Fibroblast of mammary gland (primary cell): Measurements from ENCODE around the gene LRCH2.

ENCODE experiments used
- DNase-seq: peaks from one replicate; pipeline ENCODE4 v3.0.0-alpha.2; 2010; ENCODE audit warnings: low read depth
- H3K4me3 ChIP-seq: 2 replicates; pipeline ENCODE4 v1.5.1; 2011; ENCODE audit warnings: low read depth, mild to moderate bottlenecking, low read length, moderate library complexity; ENCODE audit not compliant: control insufficient read depth
- TF ChIP-seq, protein P1 (sequence below): conservative IDR thresholded peaks from 2 replicates; pipeline ENCODE4 v1.5.1; 2011; ENCODE audit warnings: low read depth, low read length, inconsistent platforms; ENCODE audit not compliant: control insufficient read depth, insufficient read depth

The LRCH2 gene

GRCh38 chrX:115260330-115260729 is 26.4 kb upstream of the LRCH2 start:
- no peak overlapping the region for H3K4me3 ChIP-seq
- TF ChIP-seq, protein P1, sequence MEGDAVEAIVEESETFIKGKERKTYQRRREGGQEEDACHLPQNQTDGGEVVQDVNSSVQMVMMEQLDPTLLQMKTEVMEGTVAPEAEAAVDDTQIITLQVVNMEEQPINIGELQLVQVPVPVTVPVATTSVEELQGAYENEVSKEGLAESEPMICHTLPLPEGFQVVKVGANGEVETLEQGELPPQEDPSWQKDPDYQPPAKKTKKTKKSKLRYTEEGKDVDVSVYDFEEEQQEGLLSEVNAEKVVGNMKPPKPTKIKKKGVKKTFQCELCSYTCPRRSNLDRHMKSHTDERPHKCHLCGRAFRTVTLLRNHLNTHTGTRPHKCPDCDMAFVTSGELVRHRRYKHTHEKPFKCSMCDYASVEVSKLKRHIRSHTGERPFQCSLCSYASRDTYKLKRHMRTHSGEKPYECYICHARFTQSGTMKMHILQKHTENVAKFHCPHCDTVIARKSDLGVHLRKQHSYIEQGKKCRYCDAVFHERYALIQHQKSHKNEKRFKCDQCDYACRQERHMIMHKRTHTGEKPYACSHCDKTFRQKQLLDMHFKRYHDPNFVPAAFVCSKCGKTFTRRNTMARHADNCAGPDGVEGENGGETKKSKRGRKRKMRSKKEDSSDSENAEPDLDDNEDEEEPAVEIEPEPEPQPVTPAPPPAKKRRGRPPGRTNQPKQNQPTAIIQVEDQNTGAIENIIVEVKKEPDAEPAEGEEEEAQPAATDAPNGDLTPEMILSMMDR = no peak
- DNase-seq = peak; percentile 1

- no peak overlapping the region for H3K4me3 ChIP-seq
- DNase-seq = no peak
- TF ChIP-seq, protein P1 = no peak
Measured at GRCh38 chrX:115259238-115259875, 25.5 kb upstream of the LRCH2 start.

GRCh38 chrX:115257711-115258110 is 23.8 kb upstream of the LRCH2 start:
- no peak overlapping the region for H3K4me3 ChIP-seq
- DNase-seq = no peak
- TF ChIP-seq, protein P1 = no peak

GRCh38 chrX:115255003-115255402 is 21.1 kb upstream of the LRCH2 start:
- TF ChIP-seq, protein P1 = no peak
- no peak for DNase-seq
- H3K4me3 ChIP-seq = no peak overlapping the region

DNA sequence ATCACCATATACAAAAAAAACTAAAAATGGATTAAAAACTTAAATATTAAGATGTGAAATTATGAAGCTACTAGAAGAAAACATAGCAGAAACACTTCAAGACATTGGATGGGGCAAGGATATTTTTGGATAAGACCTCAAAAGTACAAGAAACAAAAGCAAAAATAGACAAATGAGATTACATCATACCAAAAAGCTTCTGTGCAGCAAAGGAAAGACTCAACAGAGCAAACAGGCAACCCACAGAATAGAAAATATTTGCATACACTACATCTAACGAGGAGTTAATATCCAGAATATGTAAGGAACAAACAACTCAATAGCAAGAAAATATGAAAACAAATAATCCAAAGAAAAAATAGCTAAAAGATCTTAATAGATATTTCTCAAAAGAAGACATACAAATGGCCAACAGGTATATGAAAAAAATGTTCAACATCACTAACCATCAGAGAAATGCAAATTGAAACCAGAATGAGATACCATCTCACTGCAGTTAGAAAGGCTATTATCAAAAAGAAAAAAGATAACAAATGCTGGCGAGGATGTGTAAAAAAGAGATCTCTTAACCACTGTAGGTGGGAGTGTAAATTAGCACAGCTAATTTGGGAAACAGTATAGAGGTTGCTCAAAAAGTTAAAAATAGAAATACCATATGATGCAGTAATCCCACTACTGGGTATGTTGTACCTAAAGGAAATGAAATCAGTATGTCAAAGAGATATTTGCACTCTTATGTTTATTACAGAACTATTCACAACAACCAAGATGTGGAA is 17.8 kb upstream of the LRCH2 start:
- no peak for DNase-seq
- TF ChIP-seq, protein P1 = no peak
- no peak overlapping the region for H3K4me3 ChIP-seq

DNA sequence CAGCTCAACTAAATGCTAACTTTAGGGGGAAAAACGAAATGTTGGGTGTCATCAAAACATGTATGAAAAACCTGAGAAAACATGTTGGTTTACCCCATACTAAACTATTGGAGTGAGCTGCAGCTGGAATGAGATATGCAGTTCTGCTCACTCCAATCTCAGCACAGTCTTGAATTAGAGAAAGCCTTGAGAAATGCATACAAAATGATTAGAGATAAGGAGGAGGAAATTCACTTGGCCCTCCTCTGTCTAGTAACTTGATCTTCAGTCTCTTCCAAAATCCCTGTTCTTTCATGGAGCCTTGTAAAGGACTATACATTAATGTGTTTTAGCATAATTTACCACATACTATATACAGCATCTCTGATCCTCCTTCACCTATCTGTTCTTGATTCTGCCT is 3.2 kb upstream of the LRCH2 start:
- H3K4me3 ChIP-seq = no peak overlapping the region
- TF ChIP-seq, protein P1 = no peak
- no peak for DNase-seq

DNA sequence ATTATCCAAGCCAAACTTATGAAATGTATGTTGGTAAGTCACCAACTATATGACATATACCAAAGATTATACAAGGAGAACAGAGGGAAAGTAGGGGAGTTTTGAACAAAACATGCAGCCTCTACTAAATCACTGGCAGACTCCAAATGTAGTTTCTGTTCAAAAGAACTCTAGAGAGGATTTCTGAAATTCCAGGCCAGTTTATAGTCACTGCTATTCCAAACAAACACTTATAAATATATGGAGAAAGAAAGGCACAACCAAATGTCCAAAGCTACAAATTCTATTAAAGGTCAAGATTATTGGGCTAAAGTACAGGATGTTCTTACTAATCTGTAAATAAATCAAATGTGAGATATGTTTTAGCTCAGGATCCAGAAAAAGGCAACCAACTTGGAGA is 2.7 kb upstream of the LRCH2 start:
- TF ChIP-seq, protein P1 = no peak
- no peak overlapping the region for H3K4me3 ChIP-seq
- no peak for DNase-seq
